Upper lobe of right lung (tissue), 1 donor: Measurements from ENCODE around the gene KAT6B. TPM values are rescaled to one million over a fixed set of nuclear protein-coding genes. Genes with fewer than 3 reads are reported as not detected.

Source experiments
- ATAC-seq: fragments of 200-7000 bp; cut with Tn5 transposase; one replicate; pipeline ENCODE4 v1.9.1; 2020; ENCODE audit warnings: mild to moderate bottlenecking, moderate library complexity
- DNase-seq: peaks from one replicate; pipeline ENCODE4 v3.0.0-alpha.2; 2020
- H3K27ac ChIP-seq: fragments of 200-600 bp; one replicate; pipeline ENCODE4 v1.8.0; 2022
- H3K27me3 ChIP-seq: fragments of 200-600 bp; one replicate; pipeline ENCODE4 v1.8.0; 2022; ENCODE audit warnings: mild to moderate bottlenecking
- H3K36me3 ChIP-seq: fragments of 200-600 bp; one replicate; pipeline ENCODE4 v1.8.0; 2022
- H3K4me1 ChIP-seq: fragments of 200-600 bp; one replicate; pipeline ENCODE4 v1.8.0; 2022
- H3K4me3 ChIP-seq: fragments of 200-600 bp; one replicate; pipeline ENCODE4 v1.8.0; 2022; ENCODE audit warnings: mild to moderate bottlenecking
- H3K9me3 ChIP-seq: fragments of 200-600 bp; one replicate; pipeline ENCODE4 v1.8.0; 2022
- CTCF ChIP-seq: fragments of 200-600 bp; IDR thresholded peaks from one replicate; pipeline ENCODE4 v1.8.0; 2022; ENCODE audit warnings: antibody characterized with exemption
- intact Hi-C: fragments of 100-400 bp; cut with DNase I; formaldehyde crosslinking; loops from one replicate; pipeline ENCODE4 v1.11.0; 2022
- total RNA-seq: library from RNA; stranded (reverse); fragmentation: NEBNext Ultra II Directional; extraction: Animal tissue kit (Norgen Biotek cat#: 25700); gene quantifications from one replicate; pipeline ENCODE4 v1.2.1, GENCODE V29; 2021
- donor health status: DM: no; HTN: yes; CAD: no; lungs with severe emphysema.

Gene KAT6B
- total RNA-seq, 1 donor from 2014 or later: 45.4 TPM

- intact Hi-C loops: no loop called here
- peaks cover 24% of the 10 kb centered on the region for H3K36me3 ChIP-seq
- peaks cover 34% of the 10 kb centered on the region for H3K4me1 ChIP-seq
Measured at GRCh38 chr10:75018686-75019307, 192.4 kb downstream of the KAT6B start.

GRCh38 chr10:75019370-75019769 is 193.0 kb downstream of the KAT6B start:
- ATAC-seq: no peak
- H3K27me3 ChIP-seq: no peaks in the 10 kb centered on the region
- H3K4me1 ChIP-seq: peaks cover 28% of the 10 kb centered on the region
- TF ChIP-seq CTCF: peak; percentile 26
- no peak for DNase-seq
- no peaks in the 10 kb centered on the region for H3K9me3 ChIP-seq
- intact Hi-C loops: no loop called here
- H3K4me3 ChIP-seq: no peak overlapping the region
- peaks cover 29% of the 10 kb centered on the region for H3K36me3 ChIP-seq
- H3K27ac ChIP-seq: no peak overlapping the region

More at GRCh38 chr10:75018686-75019307, 192.4 kb downstream of the KAT6B start:
- Histone ChIP-seq H3K4me3 (no peak overlapping the region), H3K27ac (no peak overlapping the region), H3K27me3 (no peaks in the 10 kb centered on the region), H3K9me3 (no peaks in the 10 kb centered on the region)
- no peak for ATAC-seq
- no peak for DNase-seq
- no peak for TF ChIP-seq CTCF

GRCh38 chr10:75020168-75020567 is 193.8 kb downstream of the KAT6B start:
- no peak for ATAC-seq
- no peak overlapping the region for H3K27ac ChIP-seq
- H3K27me3 ChIP-seq: no peaks in the 10 kb centered on the region
- peaks cover 23% of the 10 kb centered on the region for H3K4me1 ChIP-seq
- H3K9me3 ChIP-seq: no peaks in the 10 kb centered on the region
- no peak for DNase-seq
- intact Hi-C loops: no loop called here
- TF ChIP-seq CTCF: no peak
- H3K4me3 ChIP-seq: no peak overlapping the region
- peaks cover 37% of the 10 kb centered on the region for H3K36me3 ChIP-seq

GRCh38 chr10:75021379-75022249 is 195.2 kb downstream of the KAT6B start:
- Histone ChIP-seq H3K4me1 (peaks cover 18% of the 10 kb centered on the region), H3K36me3 (peaks cover 52% of the 10 kb centered on the region), H3K27ac (no peak overlapping the region), H3K27me3 (no peaks in the 10 kb centered on the region), H3K9me3 (no peaks in the 10 kb centered on the region), H3K4me3 (no peak overlapping the region)
- no peak for DNase-seq
- peak; percentile 70 for ATAC-seq
- no peak for TF ChIP-seq CTCF
- intact Hi-C loops: no loop called here

- TF ChIP-seq CTCF: no peak
- Histone ChIP-seq H3K9me3 (no peaks in the 10 kb centered on the region), H3K4me3 (no peak overlapping the region), H3K36me3 (peaks cover 64% of the 10 kb centered on the region), H3K27ac (no peak overlapping the region), H3K27me3 (no peaks in the 10 kb centered on the region), H3K4me1 (peaks cover 18% of the 10 kb centered on the region)
- intact Hi-C loops: no loop called here
- DNase-seq (no peak), ATAC-seq (no peak)
Measured at GRCh38 chr10:75023074-75023473, 196.7 kb downstream of the KAT6B start.
